ENCODE measurements around the gene SUMO4.

DNA sequence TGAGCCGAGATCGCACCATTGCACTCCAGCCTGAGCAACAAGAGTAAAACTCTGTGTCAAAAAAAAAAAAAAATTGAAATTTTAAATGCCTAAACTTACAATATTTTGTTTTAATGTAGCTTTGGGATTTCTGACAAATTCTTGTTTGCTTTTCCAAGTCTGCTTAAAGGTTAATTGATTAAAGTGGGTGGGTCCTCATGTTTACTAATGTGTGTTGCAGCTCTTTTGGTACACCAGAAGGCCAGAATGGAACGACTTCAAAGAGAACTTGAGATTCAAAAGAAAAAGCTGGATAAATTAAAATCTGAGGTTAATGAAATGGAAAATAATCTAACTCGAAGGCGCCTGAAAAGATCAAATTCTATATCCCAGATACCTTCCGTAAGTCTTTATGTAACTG is 2.7 kb upstream of the SUMO4 start:
- no peak for TF ChIP-seq POLR2A (IDR thresholded peaks at IDR 0.05; ENCODE audit: low read depth, low read length)
- no peak for TF ChIP-seq POLR2AphosphoS5 (IDR thresholded peaks at IDR 0.05; ENCODE audit: low read depth, low read length)

All from GM12892 (cell line).